HG03378 (cell line): ENCODE data around the gene AXL.

Experiments used
- ATAC-seq: cut with Tn5 transposase; IDR thresholded peaks from one replicate; pipeline ENCODE4 v1.9.1; 2021; ENCODE audit warnings: mild to moderate bottlenecking, moderate library complexity; ENCODE audit not compliant: unreplicated experiment

The AXL gene

GRCh38 chr19:41305927-41306793 lies 87.1 kb downstream of the AXL start:
- ATAC-seq = no peak

- ATAC-seq = no peak
Measured at GRCh38 chr19:41307090-41307875, 88.3 kb downstream of the AXL start.

GRCh38 chr19:41307954-41308449 lies 89.0 kb downstream of the AXL start:
- no peak for ATAC-seq

GRCh38 chr19:41308450-41309179 lies 89.6 kb downstream of the AXL start:
- peak; percentile 52 for ATAC-seq

GRCh38 chr19:41309180-41310032 lies 90.4 kb downstream of the AXL start:
- no peak for ATAC-seq

- peak; percentile 55 for ATAC-seq
Measured at GRCh38 chr19:41310033-41310831, 91.2 kb downstream of the AXL start, which contains the start of gene CCDC97. Gene CCDC97, plus strand, starts transcription at chr19:41310172. Its CDS starts 139 bp downstream, at chr19:41310311.

GRCh38 chr19:41311072-41311471 lies 92.0 kb downstream of the AXL start:
- no peak for ATAC-seq
